Body of pancreas (tissue), 4 donors: Measurements from ENCODE around the gene ABCC11. TPM values are rescaled to one million over a fixed set of nuclear protein-coding genes. Genes with fewer than 3 reads are reported as not detected.

Experiments
- ATAC-seq: fragments of 150-250 bp; one replicate; pipeline ENCODE4 v1.9.1; 2016
- DNase-seq, 4 donors: peaks; one replicate each; pipeline ENCODE4 v3.0.0-alpha.2; 2019
- H3K27ac ChIP-seq, 4 donors: fragments of 200-600 bp; sonication (generic); 1 replicate in 3 of 4; 2 replicates in 1 of 4; pipeline versions ENCODE4 v1.5.1 to v1.6.1; 2016 to 2019; ENCODE audit warnings: mild to moderate bottlenecking in 1 of 4, mixed read lengths in 1 of 4, moderate library complexity in 1 of 4
- H3K27me3 ChIP-seq, 2 donors: fragments of 200-600 bp; sonication (generic); one replicate each; pipeline ENCODE4 v1.6.0; 2016; ENCODE audit warnings: mild to moderate bottlenecking in 1 of 2
- H3K36me3 ChIP-seq, 2 donors: fragments of 200-600 bp; sonication (generic); replicated peaks in 1 of 2; 2 replicates each; pipeline ENCODE4 v1.5.1; 2016; ENCODE audit warnings: low read depth in 2 of 2; ENCODE audit not compliant: insufficient read depth in 1 of 2
- H3K4me1 ChIP-seq: fragments of 200-600 bp; sonication (generic); one replicate; pipeline ENCODE4 v1.6.0; 2016
- H3K4me3 ChIP-seq, 2 donors: fragments of 200-600 bp; sonication (generic); 1 replicate in 1 of 2; 2 replicates in 1 of 2; pipeline ENCODE4 v1.5.1; 2016 to 2019
- H3K9me3 ChIP-seq, 3 donors: fragments of 200-600 bp; sonication (generic); 1 replicate in 2 of 3; 2 replicates in 1 of 3; pipeline ENCODE4 v1.5.1; 2016
- POLR2A ChIP-seq, 3 donors: fragments of 450-650 bp; IDR thresholded peaks; one replicate each; pipeline ENCODE4 v1.6.1; 2016; ENCODE audit warnings: antibody characterized with exemption in 3 of 3, mild to moderate bottlenecking in 2 of 3
- WGBS, 2 donors: methylation state at CpG; one replicate each; pipeline ENCODE4 v1.1.5; 2017; 5-methylcytosine and 5-hydroxymethylcytosine counted together
- intact Hi-C: fragments of 100-400 bp; cut with DNase I; formaldehyde crosslinking; loops from one replicate; pipeline ENCODE4 v1.15.1; 2023
- total RNA-seq, 2 donors: library from RNA; depleted of rRNA; stranded (reverse); fragments of >200 nt; gene quantifications; one replicate each; pipeline ENCODE4 v1.1.0, GENCODE V29; 2016
- TF ChIP-seq, protein P1 (sequence below), 7 experiments: fragments of 450-650 bp in 4 of 7; fragments of 200-600 bp in 3 of 7; sonication (generic) in 3 of 7; IDR thresholded peaks; one replicate each; pipeline ENCODE4 v1.5.1; 2016 to 2019; ENCODE audit warnings: antibody characterized with exemption in 7 of 7

ABCC11 gene
- total RNA-seq, 2 donors from 2014 or later, result 0.52 TPM; not detected in 1

DNA sequence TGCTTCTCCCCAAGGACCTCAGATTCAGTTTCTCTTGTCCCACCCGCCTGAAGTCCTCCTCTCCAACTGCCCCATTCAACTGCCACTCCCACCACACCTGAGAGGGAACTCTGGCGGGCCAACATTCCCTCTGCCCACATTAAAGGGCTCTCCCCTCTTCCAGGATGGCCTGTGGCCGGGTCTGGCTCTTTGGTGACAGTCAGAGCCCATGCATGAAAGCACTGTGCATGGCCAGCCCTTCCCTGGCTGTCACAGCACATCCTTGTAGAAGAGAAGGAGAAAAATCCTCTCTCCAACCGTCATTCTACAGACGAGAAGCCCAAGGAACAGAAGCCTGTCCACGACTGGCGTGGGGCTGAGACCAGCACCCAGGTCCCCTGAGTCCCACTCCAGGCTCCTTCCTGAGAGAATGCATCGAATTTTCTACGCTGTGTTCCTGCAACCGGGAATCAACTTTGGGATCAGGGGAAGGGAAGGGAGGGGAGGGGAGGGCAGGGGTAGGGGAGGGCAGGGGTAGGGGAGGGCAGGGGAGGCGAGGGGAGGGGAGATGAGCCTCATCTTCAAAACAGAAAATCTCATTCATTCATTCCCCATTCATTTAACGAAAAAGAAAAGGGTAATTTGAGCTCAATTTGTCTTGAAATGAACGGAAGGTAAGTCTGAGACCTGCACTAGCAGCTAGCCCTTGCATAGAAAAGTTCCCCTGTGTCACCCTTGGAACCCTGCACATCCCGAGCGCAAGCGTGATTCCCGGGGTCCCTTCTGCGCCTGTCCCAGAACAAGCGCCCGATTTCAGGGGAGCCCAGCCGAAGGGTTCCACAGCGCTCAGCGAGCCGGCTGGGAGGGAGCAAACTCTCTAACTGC, 91.2 kb downstream of the ABCC11 start, which contains the start of gene ABCC12:
Gene ABCC12, minus strand, starts transcription at position 68 of the 864 bp plus-strand sequence. CDS start 9,569 bp downstream, outside the sequence.
- intact Hi-C loops, result no loop called here
- Histone ChIP-seq H3K27ac (no peak within 1 kb of the TSS), H3K9me3 (no peaks in the 10 kb centered on the region), H3K27me3 (no peaks in the 10 kb centered on the region), H3K4me3 (no peak within 1 kb of the TSS), H3K4me1 (no peaks in the 10 kb centered on the region), H3K36me3 (no peaks in the 10 kb centered on the region)
- TF ChIP-seq, protein P1, sequence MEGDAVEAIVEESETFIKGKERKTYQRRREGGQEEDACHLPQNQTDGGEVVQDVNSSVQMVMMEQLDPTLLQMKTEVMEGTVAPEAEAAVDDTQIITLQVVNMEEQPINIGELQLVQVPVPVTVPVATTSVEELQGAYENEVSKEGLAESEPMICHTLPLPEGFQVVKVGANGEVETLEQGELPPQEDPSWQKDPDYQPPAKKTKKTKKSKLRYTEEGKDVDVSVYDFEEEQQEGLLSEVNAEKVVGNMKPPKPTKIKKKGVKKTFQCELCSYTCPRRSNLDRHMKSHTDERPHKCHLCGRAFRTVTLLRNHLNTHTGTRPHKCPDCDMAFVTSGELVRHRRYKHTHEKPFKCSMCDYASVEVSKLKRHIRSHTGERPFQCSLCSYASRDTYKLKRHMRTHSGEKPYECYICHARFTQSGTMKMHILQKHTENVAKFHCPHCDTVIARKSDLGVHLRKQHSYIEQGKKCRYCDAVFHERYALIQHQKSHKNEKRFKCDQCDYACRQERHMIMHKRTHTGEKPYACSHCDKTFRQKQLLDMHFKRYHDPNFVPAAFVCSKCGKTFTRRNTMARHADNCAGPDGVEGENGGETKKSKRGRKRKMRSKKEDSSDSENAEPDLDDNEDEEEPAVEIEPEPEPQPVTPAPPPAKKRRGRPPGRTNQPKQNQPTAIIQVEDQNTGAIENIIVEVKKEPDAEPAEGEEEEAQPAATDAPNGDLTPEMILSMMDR (IDR thresholded peaks at IDR 0.05), result no peak
- TF ChIP-seq POLR2A (IDR thresholded peaks at IDR 0.05), result no peak
- DNase-seq (no peak), ATAC-seq (no peak)
- 61 to 64% methylated on average over 24 of the region's 24 CpGs for WGBS, 2 donors

DNA sequence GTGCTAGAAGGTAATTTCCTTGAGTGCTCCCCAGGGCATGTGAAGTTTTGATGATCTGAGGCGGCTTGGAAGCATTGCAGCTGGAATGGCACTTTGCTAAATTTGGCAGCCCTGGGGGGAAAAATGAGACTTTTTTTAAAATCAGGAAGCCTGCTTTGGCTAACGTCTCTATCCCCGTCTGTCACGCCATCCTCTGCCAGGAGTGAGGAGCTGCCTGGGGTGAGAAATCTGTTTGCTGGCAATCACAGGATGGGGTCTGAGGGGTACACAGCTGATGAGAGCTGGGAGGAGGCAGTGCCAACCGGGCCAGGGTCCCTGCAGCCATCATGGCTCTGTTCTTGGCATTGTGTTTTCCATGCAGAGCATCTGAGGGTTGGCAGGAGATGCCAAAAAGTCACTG, 93.6 kb downstream of the ABCC11 start:
- Histone ChIP-seq H3K4me3 (no peak overlapping the region), H3K4me1 (no peaks in the 10 kb centered on the region), H3K9me3 (no peaks in the 10 kb centered on the region), H3K27me3 (no peaks in the 10 kb centered on the region), H3K27ac (no peak overlapping the region), H3K36me3 (no peaks in the 10 kb centered on the region)
- 79 to 94% methylated on average over 5 of the region's 5 CpGs for WGBS, 2 donors
- intact Hi-C loops, result no loop called here
- DNase-seq (no peak), ATAC-seq (no peak)
- TF ChIP-seq POLR2A (IDR thresholded peaks at IDR 0.05), result no peak
- TF ChIP-seq, protein P1 (IDR thresholded peaks at IDR 0.05), result no peak

DNA sequence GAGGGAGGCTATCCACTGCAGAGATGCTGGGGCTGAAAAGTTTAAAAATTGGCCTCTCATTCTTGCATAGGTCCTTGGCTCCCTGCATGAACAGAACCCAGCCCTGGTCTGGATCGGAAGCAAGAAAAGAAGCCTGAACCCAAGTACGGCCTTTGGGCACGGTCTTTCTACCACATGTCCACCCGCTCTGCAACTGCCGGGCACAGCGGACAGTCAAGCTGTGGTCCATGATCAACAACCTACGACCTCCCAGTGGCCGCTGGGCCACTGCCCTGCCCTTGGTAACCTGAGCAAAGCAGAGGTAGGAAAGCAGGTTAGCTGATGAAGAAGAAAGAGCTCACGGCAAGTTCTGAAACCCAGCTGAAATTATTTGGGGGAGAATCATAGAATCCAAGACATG, 95.1 kb downstream of the ABCC11 start:
- 95 to 96% methylated on average over 7 to 9 of the region's 9 CpGs for WGBS, 2 donors
- no peak for ATAC-seq
- intact Hi-C loops, result no loop called here
- Histone ChIP-seq H3K4me3 (no peak overlapping the region), H3K4me1 (no peaks in the 10 kb centered on the region), H3K9me3 (no peaks in the 10 kb centered on the region), H3K36me3 (no peaks in the 10 kb centered on the region), H3K27ac (no peak overlapping the region), H3K27me3 (no peaks in the 10 kb centered on the region)
- no peak for TF ChIP-seq POLR2A (IDR thresholded peaks at IDR 0.05)
- TF ChIP-seq, protein P1 (IDR thresholded peaks at IDR 0.05), result no peak
- no peak for DNase-seq

DNA sequence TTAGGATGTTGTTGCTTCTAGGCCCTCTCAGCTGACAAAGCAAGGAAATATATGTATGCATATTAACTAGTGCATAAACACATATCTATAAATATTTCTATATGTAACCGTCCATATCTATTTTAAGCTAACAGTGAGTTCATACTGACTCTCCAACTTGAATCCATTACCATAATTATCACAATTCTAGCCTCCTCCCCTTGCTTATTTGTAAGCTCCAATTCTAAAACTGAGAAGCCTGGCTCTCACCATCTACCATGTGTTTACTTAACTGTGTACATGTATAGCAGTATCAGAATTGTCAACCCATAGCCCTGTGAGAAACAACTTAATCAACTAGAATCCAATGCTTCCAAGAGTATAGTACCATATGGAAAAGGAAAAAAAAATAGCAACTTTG, 96.6 kb downstream of the ABCC11 start:
- Histone ChIP-seq H3K4me1 (no peaks in the 10 kb centered on the region), H3K27ac (no peak overlapping the region), H3K9me3 (no peaks in the 10 kb centered on the region), H3K27me3 (no peaks in the 10 kb centered on the region), H3K4me3 (no peak overlapping the region), H3K36me3 (no peaks in the 10 kb centered on the region)
- DNase-seq (no peak), ATAC-seq (no peak)
- intact Hi-C loops, result no loop called here
- no peak for TF ChIP-seq POLR2A (IDR thresholded peaks at IDR 0.05)
- TF ChIP-seq, protein P1 (IDR thresholded peaks at IDR 0.05), result no peak
- 43 to 52% methylated on average over 1 of the region's 1 CpG for WGBS, 2 donors

DNA sequence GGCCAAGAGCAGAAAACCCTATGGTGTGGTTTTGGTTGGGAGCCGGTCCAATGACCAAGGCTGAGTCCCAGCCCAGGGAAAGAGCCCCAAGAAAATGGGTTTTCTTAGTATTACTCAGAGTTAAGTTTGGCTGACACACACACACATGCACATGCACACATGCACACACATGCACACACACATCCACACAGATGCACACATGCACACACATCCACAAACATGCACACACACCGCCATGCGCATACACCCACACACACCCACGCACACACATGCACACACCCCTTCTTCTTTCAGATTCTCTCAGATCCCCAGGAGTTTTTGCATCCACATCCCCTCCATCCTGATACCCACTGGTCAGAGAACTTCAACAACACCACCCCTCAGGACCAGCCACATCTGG, 100.6 kb downstream of the ABCC11 start:
- intact Hi-C loops, result no loop called here
- no peak for TF ChIP-seq POLR2A (IDR thresholded peaks at IDR 0.05)
- TF ChIP-seq, protein P1 (IDR thresholded peaks at IDR 0.05), result no peak

More for the DNA sequence above, 100.6 kb downstream of the ABCC11 start:
- no peaks in the 10 kb centered on the region for H3K36me3 ChIP-seq
- 93 to 100% methylated on average over 4 of the region's 4 CpGs for WGBS, 2 donors
- no peak overlapping the region for H3K4me3 ChIP-seq
- no peaks in the 10 kb centered on the region for H3K4me1 ChIP-seq
- ATAC-seq (no peak), DNase-seq (no peak)
- H3K27me3 ChIP-seq, result no peaks in the 10 kb centered on the region
- H3K27ac ChIP-seq, result no peak overlapping the region
- no peaks in the 10 kb centered on the region for H3K9me3 ChIP-seq
